K562 (cell line): ENCODE data around the gene POLR3C. TPM values are rescaled to one million over a fixed set of nuclear protein-coding genes. Genes with fewer than 3 reads are reported as not detected.
A peak's percentile ranks its signal among the peaks of the same experiment; 100 is the strongest.

Experiments
- BHLHE40 ChIP-seq: IDR thresholded peaks from 2 replicates; pipeline ENCODE4 v1.6.1; 2011; ENCODE audit warnings: low read length, improper control_type of control experiment
- CEBPB ChIP-seq: fragments of 450-650 bp; IDR thresholded peaks from 2 replicates; pipeline ENCODE4 v1.6.1; 2016; ENCODE audit warnings: missing genetic modification characterization, missing compliant biosample characterization
- ETS2 ChIP-seq: IDR thresholded peaks from 2 replicates; pipeline ENCODE4 v1.6.1; 2016; ENCODE audit warnings: borderline replicate concordance, missing genetic modification characterization, mild to moderate bottlenecking, moderate library complexity, missing compliant biosample characterization; ENCODE audit not compliant: poor library complexity, severe bottlenecking
- HMGN3 ChIP-seq: IDR thresholded peaks from 2 replicates; pipeline ENCODE4 v1.6.1; 2011; ENCODE audit warnings: borderline replicate concordance, low read depth, mild to moderate bottlenecking, mixed read lengths, low read length; ENCODE audit not compliant: insufficient read length; ENCODE audit errors: extremely low read depth
- KDM1A ChIP-seq, 2 experiments: fragments of 450-650 bp; IDR thresholded peaks; 2 replicates each; pipeline ENCODE4 v1.6.1; 2016; ENCODE audit warnings: mild to moderate bottlenecking in 2 of 2
- MAFG ChIP-seq: fragments of 450-650 bp; conservative IDR thresholded peaks from 2 replicates; pipeline ENCODE4 v1.6.1; 2016; ENCODE audit warnings: missing genetic modification characterization, missing compliant biosample characterization
- NCOR1 ChIP-seq: fragments of 450-650 bp; IDR thresholded peaks from 2 replicates; pipeline ENCODE4 v1.6.1; 2016; ENCODE audit warnings: mild to moderate bottlenecking, moderate library complexity
- PHF20 ChIP-seq: fragments of 450-650 bp; IDR thresholded peaks from 2 replicates; pipeline ENCODE4 v1.6.1; 2018; ENCODE audit not compliant: partially characterized antibody
- POLR3G ChIP-seq: IDR thresholded peaks from 2 replicates; pipeline ENCODE4 v1.6.1; 2011; ENCODE audit not compliant: insufficient read length, insufficient replicate concordance; ENCODE audit errors: extremely low read depth
- RBM25 ChIP-seq: fragments of 200-400 bp; formaldehyde crosslinking; IDR thresholded peaks from 2 replicates; pipeline ENCODE4 v1.6.1; 2018; ENCODE audit warnings: low read length, low read depth, moderate library complexity; ENCODE audit not compliant: severe bottlenecking
- SMARCC2 ChIP-seq: fragments of 450-650 bp; IDR thresholded peaks from 2 replicates; pipeline ENCODE4 v1.6.1; 2017; ENCODE audit warnings: antibody characterized with exemption, moderate library complexity, mild to moderate bottlenecking, low read depth
- ZNF239 ChIP-seq: fragments of 250-450 bp; sonication (Bioruptor Pico); IDR thresholded peaks from 2 replicates; pipeline ENCODE4 v1.4.0; 2020; ENCODE audit warnings: mild to moderate bottlenecking
- polyA plus RNA-seq, 8 experiments: library from polyadenylated mRNA; depleted of rRNA in 4 of 8; stranded (reverse) in 5 of 8; unstranded in 3 of 8; fragments of >200 nt; fragmentation: Nextera tagmentation in 2 of 8; fragmentation: Illumina TruSeq in 1 of 8; extraction: Ambion mirVana in 2 of 8; extraction: Trizol in 1 of 8; gene quantifications; 2 replicates each; pipeline versions ENCODE4 v1.2.1 to v1.2.3, GENCODE V29; 2011 to 2014; ENCODE audit warnings: inconsistent platforms in 1 of 8, missing spikeins in 1 of 8
- total RNA-seq, 7 experiments: library from RNA; depleted of rRNA in 6 of 7; stranded (reverse); fragments of >200 nt in 6 of 7; fragmentation: Illumina TruSeq in 2 of 7; extraction: Trizol in 2 of 7; gene quantifications; 2 replicates each; pipeline versions ENCODE4 v1.2.1 to v1.2.3, GENCODE V29; 2011 to 2021; ENCODE audit warnings: low replicate concordance in 1 of 7
- TF ChIP-seq, protein P1 (sequence below), 2 experiments: fragments of 250-450 bp in 1 of 2; fragments of 450-650 bp in 1 of 2; sonication (Bioruptor Pico) in 1 of 2; IDR thresholded peaks; 2 replicates each; pipeline versions ENCODE4 v1.6.1 to v1.8.0; 2016 to 2021; ENCODE audit warnings: mild to moderate bottlenecking in 2 of 2, moderate library complexity in 2 of 2, missing compliant biosample characterization in 1 of 2, missing genetic modification characterization in 1 of 2
- TF ChIP-seq, protein P2 (sequence below), 2 experiments: fragments of 450-650 bp in 1 of 2; sonication (generic) in 1 of 2; formaldehyde crosslinking in 1 of 2; IDR thresholded peaks; 2 replicates each; pipeline versions ENCODE4 v1.7.1 to v1.9.0; 2016 to 2022; ENCODE audit warnings: inconsistent platforms in 1 of 2, mild to moderate bottlenecking in 1 of 2, missing genetic modification reagents in 1 of 2
- TF ChIP-seq, protein P3 (sequence below): sonication (generic); IDR thresholded peaks from 2 replicates; pipeline ENCODE4 v1.6.1; 2016
- TF ChIP-seq, protein P4 (sequence below): fragments of 250-450 bp; sonication (Bioruptor Pico); IDR thresholded peaks from 2 replicates; pipeline ENCODE4 v1.5.0; 2020; ENCODE audit warnings: mild to moderate bottlenecking

POLR3C gene
- total and polyA plus RNA-seq, 9 of the 15 experiments (the other 6 are each of a cell fraction or from before 2014, with no cell fraction given) = 19.7 to 64.1 (median 45.2) TPM

DNA sequence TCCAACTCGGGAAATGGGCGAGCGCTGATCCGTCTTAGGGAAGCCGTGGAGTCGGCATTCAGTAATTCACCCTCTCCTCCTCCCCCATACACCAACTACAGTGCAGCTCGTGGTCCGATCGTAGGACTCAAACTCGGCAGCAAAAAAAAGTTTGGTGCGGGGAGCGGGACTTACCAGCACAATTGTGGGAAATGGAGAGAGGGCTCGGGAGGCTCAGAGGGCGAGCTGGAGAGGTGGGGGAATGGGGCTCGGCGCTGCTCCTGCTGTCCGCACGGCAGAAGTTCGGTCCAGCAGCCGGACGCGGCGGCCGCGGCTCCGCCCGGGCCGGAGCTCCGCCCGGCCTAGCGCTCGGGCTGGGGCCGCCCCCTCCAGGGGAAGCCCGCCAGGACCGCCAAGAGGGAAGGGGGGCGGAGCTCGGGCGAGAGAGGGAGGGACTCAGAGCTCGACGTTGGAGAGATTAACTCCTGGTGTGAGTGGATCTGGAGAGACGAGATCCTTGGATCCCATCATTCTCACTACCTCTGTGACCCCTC is 35.6 kb downstream of the POLR3C start (continued):
- TF ChIP-seq HMGN3 = peak; percentile 86
- no peak for TF ChIP-seq RBM25
- TF ChIP-seq, protein P1, sequence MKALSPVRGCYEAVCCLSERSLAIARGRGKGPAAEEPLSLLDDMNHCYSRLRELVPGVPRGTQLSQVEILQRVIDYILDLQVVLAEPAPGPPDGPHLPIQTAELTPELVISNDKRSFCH (CRISPR knock-in tag; IDR thresholded peaks at IDR 0.05) = no peak
- TF ChIP-seq, protein P1 (tag; IDR thresholded peaks at IDR 0.05) = no peak
- TF ChIP-seq CEBPB (tag) = no peak
- TF ChIP-seq KDM1A (IDR thresholded peaks at IDR 0.05) = 0 out of 4 replicates have a peak, but pooled peaks of 1 of the 2 experiments have one; percentile 19
- TF ChIP-seq, protein P2, sequence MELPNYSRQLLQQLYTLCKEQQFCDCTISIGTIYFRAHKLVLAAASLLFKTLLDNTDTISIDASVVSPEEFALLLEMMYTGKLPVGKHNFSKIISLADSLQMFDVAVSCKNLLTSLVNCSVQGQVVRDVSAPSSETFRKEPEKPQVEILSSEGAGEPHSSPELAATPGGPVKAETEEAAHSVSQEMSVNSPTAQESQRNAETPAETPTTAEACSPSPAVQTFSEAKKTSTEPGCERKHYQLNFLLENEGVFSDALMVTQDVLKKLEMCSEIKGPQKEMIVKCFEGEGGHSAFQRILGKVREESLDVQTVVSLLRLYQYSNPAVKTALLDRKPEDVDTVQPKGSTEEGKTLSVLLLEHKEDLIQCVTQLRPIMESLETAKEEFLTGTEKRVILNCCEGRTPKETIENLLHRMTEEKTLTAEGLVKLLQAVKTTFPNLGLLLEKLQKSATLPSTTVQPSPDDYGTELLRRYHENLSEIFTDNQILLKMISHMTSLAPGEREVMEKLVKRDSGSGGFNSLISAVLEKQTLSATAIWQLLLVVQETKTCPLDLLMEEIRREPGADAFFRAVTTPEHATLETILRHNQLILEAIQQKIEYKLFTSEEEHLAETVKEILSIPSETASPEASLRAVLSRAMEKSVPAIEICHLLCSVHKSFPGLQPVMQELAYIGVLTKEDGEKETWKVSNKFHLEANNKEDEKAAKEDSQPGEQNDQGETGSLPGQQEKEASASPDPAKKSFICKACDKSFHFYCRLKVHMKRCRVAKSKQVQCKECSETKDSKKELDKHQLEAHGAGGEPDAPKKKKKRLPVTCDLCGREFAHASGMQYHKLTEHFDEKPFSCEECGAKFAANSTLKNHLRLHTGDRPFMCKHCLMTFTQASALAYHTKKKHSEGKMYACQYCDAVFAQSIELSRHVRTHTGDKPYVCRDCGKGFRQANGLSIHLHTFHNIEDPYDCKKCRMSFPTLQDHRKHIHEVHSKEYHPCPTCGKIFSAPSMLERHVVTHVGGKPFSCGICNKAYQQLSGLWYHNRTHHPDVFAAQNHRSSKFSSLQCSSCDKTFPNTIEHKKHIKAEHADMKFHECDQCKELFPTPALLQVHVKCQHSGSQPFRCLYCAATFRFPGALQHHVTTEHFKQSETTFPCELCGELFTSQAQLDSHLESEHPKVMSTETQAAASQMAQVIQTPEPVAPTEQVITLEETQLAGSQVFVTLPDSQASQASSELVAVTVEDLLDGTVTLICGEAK (IDR thresholded peaks at IDR 0.05) = no peak; the same call in 1 of the 2 replicates
- TF ChIP-seq, protein P2 (CRISPR knock-in tag; IDR thresholded peaks at IDR 0.05) = no peak
- no peak for TF ChIP-seq POLR3G
- TF ChIP-seq, protein P3, sequence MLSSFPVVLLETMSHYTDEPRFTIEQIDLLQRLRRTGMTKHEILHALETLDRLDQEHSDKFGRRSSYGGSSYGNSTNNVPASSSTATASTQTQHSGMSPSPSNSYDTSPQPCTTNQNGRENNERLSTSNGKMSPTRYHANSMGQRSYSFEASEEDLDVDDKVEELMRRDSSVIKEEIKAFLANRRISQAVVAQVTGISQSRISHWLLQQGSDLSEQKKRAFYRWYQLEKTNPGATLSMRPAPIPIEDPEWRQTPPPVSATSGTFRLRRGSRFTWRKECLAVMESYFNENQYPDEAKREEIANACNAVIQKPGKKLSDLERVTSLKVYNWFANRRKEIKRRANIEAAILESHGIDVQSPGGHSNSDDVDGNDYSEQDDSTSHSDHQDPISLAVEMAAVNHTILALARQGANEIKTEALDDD = no peak
- no peak; the same call in 1 of the 2 replicates for TF ChIP-seq SMARCC2
- no peak for TF ChIP-seq NCOR1
- no peak for TF ChIP-seq ZNF239 (CRISPR knock-in tag)
- TF ChIP-seq, protein P4, sequence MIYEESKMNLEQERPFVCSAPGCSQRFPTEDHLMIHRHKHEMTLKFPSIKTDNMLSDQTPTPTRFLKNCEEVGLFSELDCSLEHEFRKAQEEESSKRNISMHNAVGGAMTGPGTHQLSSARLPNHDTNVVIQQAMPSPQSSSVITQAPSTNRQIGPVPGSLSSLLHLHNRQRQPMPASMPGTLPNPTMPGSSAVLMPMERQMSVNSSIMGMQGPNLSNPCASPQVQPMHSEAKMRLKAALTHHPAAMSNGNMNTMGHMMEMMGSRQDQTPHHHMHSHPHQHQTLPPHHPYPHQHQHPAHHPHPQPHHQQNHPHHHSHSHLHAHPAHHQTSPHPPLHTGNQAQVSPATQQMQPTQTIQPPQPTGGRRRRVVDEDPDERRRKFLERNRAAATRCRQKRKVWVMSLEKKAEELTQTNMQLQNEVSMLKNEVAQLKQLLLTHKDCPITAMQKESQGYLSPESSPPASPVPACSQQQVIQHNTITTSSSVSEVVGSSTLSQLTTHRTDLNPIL (CRISPR knock-in tag) = no peak
- no peak for TF ChIP-seq BHLHE40
- TF ChIP-seq ETS2 (tag) = no peak
- no peak for TF ChIP-seq MAFG (tag)
- no peak for TF ChIP-seq PHF20
